Stimulated activated effector memory CD8-positive, alpha-beta T cell treated with anti-CD3 and anti-CD28 coated beads, Interleukin-12 subunit alpha, Interleukin-12 subunit beta, amount 100 ng/mL, for 72 hours (primary cell): ENCODE measurements around the gene MACROH2A1.

Experiments
- ATAC-seq: fragments of 150-1000 bp; cut with Tn5 transposase; 2 replicates; pipeline ENCODE4 v1.10.0; 2021
- DNase-seq, 2 donors: peaks; one replicate each; pipeline ENCODE4 v3.0.0; 2021 to 2022; ENCODE audit warnings: low spot score in 2 of 2
- H3K27ac Mint-ChIP-seq: one replicate; pipeline ENCODE4 v1.8.0; 2022; ENCODE audit warnings: mild to moderate bottlenecking, mixed read lengths
- H3K36me3 Mint-ChIP-seq: one replicate; pipeline ENCODE4 v1.8.0; 2022; ENCODE audit warnings: mild to moderate bottlenecking, mixed read lengths
- H3K4me1 Mint-ChIP-seq: one replicate; pipeline ENCODE4 v1.8.0; 2022; ENCODE audit warnings: mixed read lengths
- H3K4me3 Mint-ChIP-seq: one replicate; pipeline ENCODE4 v1.8.0; 2022; ENCODE audit warnings: mild to moderate bottlenecking, mixed read lengths
- H3K9me3 Mint-ChIP-seq: one replicate; pipeline ENCODE4 v1.8.0; 2022; ENCODE audit warnings: mixed read lengths

MACROH2A1 gene

GRCh38 chr5:135382106-135382790 lies 16.8 kb downstream of the MACROH2A1 start:
- Mint-ChIP-seq H3K9me3 (no peaks in the 10 kb centered on the region), H3K4me1 (peaks cover 47% of the 10 kb centered on the region), H3K27ac (peak overlapping the region; percentile 17), H3K4me3 (no peak overlapping the region), H3K36me3 (peaks cover 100% of the 10 kb centered on the region)
- no peak for DNase-seq
- ATAC-seq: no peak

DNA sequence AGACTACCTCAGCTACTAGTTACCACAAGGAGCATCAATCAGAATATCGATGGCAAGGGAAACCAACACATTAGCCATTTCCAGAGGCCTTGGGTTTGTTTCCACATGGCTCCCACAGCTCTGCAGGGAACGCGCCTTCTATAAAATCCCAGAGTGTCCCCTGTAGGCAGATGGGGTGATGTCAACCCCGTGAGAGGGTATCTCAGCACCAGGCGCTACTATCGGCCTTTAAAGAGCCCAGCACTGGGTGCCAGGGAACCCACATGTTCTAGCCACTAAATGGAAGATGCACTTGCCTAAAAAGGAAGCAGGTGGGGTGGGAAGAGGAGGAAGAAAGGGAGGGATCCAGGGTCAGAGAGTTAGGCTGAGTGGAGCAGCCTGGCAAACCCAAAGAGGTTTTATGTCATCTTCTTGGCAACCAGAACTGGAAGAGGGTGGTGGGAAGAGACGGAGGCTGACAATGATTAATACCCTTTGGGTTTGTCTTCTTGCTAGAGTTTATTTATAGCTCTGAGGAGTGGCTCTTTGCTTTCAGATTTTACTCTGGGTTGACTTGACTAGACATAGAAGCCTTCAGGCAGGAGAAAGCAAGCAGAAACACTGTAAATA lies 19.9 kb downstream of the MACROH2A1 start:
- peaks cover 39% of the 10 kb centered on the region for H3K4me1 Mint-ChIP-seq

GRCh38 chr5:135377751-135378680 lies 21.0 kb downstream of the MACROH2A1 start:
- Mint-ChIP-seq H3K36me3 (peaks cover 96% of the 10 kb centered on the region), H3K4me3 (peak overlapping the region; percentile 2), H3K4me1 (peaks cover 47% of the 10 kb centered on the region), H3K9me3 (no peaks in the 10 kb centered on the region), H3K27ac (peak overlapping the region; percentile 13)
- ATAC-seq: peak; percentile 53
- DNase-seq: no peak

More for the DNA sequence above, 19.9 kb downstream of the MACROH2A1 start:
- no peak for DNase-seq
- ATAC-seq: no peak
- H3K4me3 Mint-ChIP-seq: no peak overlapping the region
- H3K36me3 Mint-ChIP-seq: peaks cover 98% of the 10 kb centered on the region
- H3K9me3 Mint-ChIP-seq: no peaks in the 10 kb centered on the region
- H3K27ac Mint-ChIP-seq: no peak overlapping the region

GRCh38 chr5:135376961-135377624 lies 21.9 kb downstream of the MACROH2A1 start:
- Mint-ChIP-seq H3K4me3 (peak overlapping the region; percentile 2), H3K4me1 (peaks cover 49% of the 10 kb centered on the region), H3K9me3 (no peaks in the 10 kb centered on the region), H3K36me3 (peaks cover 87% of the 10 kb centered on the region), H3K27ac (no peak overlapping the region)
- peak; percentile 94 for ATAC-seq
- DNase-seq: peak in 1 of 2 donors; percentile 62

- DNase-seq (no peak), ATAC-seq (no peak)
- peak overlapping the region; percentile 63 for H3K27ac Mint-ChIP-seq
- H3K4me1 Mint-ChIP-seq: peaks cover 56% of the 10 kb centered on the region
- no peak overlapping the region for H3K4me3 Mint-ChIP-seq
- H3K36me3 Mint-ChIP-seq: peaks cover 85% of the 10 kb centered on the region
- H3K9me3 Mint-ChIP-seq: no peaks in the 10 kb centered on the region
Observed at GRCh38 chr5:135375040-135375793, 23.8 kb downstream of the MACROH2A1 start.

GRCh38 chr5:135373736-135374515 lies 25.1 kb downstream of the MACROH2A1 start:
- Mint-ChIP-seq H3K4me3 (no peak overlapping the region), H3K36me3 (peaks cover 85% of the 10 kb centered on the region), H3K27ac (peak overlapping the region; percentile 34), H3K9me3 (no peaks in the 10 kb centered on the region), H3K4me1 (peaks cover 61% of the 10 kb centered on the region)
- DNase-seq (no peak), ATAC-seq (no peak)

GRCh38 chr5:135372654-135373381 lies 26.2 kb downstream of the MACROH2A1 start:
- Mint-ChIP-seq H3K27ac (peak overlapping the region; percentile 34), H3K4me3 (no peak overlapping the region), H3K9me3 (no peaks in the 10 kb centered on the region), H3K36me3 (peaks cover 85% of the 10 kb centered on the region), H3K4me1 (peaks cover 52% of the 10 kb centered on the region)
- no peak for DNase-seq
- ATAC-seq: no peak

- Mint-ChIP-seq H3K4me1 (peaks cover 42% of the 10 kb centered on the region), H3K4me3 (no peak overlapping the region), H3K9me3 (no peaks in the 10 kb centered on the region), H3K27ac (peak overlapping the region; percentile 40), H3K36me3 (peaks cover 83% of the 10 kb centered on the region)
- no peak for ATAC-seq
- DNase-seq: no peak
Observed at GRCh38 chr5:135371622-135372232, 27.3 kb downstream of the MACROH2A1 start.

- Mint-ChIP-seq H3K4me1 (peaks cover 38% of the 10 kb centered on the region), H3K9me3 (no peaks in the 10 kb centered on the region), H3K36me3 (peaks cover 83% of the 10 kb centered on the region), H3K4me3 (no peak overlapping the region), H3K27ac (peak overlapping the region; percentile 45)
- DNase-seq (no peak), ATAC-seq (no peak)
Observed at GRCh38 chr5:135369952-135370351, 29.1 kb downstream of the MACROH2A1 start.

GRCh38 chr5:135367554-135367953 lies 31.5 kb downstream of the MACROH2A1 start:
- DNase-seq (no peak), ATAC-seq (no peak)
- Mint-ChIP-seq H3K36me3 (peaks cover 91% of the 10 kb centered on the region), H3K4me3 (no peak overlapping the region), H3K9me3 (no peaks in the 10 kb centered on the region), H3K4me1 (peaks cover 17% of the 10 kb centered on the region), H3K27ac (no peak overlapping the region)

DNA sequence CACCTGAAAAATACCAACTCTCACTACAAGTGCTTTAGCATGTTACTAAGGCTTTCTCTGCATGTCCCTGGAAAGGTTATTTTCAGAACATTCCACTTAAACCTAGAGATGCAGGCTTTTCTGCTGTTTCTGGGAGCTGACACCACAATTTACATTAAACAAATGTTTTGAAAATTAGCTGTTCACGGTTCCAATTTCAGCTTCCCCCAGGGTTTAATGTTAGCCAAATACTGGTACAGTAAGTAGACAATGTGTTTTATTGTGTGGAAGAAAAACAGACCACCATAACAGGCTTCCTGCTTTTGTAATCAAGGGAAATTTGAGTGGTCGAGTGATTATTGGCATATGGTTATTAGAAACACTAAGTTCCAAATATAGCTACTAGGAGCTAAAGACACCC lies 32.0 kb downstream of the MACROH2A1 start:
- no peak overlapping the region for H3K27ac Mint-ChIP-seq
- H3K9me3 Mint-ChIP-seq: no peaks in the 10 kb centered on the region
- H3K4me1 Mint-ChIP-seq: peaks cover 12% of the 10 kb centered on the region
- DNase-seq (no peak), ATAC-seq (no peak)
- peaks cover 94% of the 10 kb centered on the region for H3K36me3 Mint-ChIP-seq
- no peak overlapping the region for H3K4me3 Mint-ChIP-seq

GRCh38 chr5:135365281-135365680 lies 33.8 kb downstream of the MACROH2A1 start:
- no peak for DNase-seq
- Mint-ChIP-seq H3K4me1 (peaks cover 5% of the 10 kb centered on the region), H3K36me3 (peaks cover 92% of the 10 kb centered on the region), H3K27ac (peak overlapping the region; percentile 66), H3K9me3 (no peaks in the 10 kb centered on the region), H3K4me3 (no peak overlapping the region)
- no peak for ATAC-seq
